Measurements from ENCODE around the gene ASB14. TPM values are rescaled to one million over a fixed set of nuclear protein-coding genes. Genes with fewer than 3 reads are reported as not detected.

Gene ASB14
- total RNA-seq, 6 experiments from 2014 or later = not detected

DNA sequence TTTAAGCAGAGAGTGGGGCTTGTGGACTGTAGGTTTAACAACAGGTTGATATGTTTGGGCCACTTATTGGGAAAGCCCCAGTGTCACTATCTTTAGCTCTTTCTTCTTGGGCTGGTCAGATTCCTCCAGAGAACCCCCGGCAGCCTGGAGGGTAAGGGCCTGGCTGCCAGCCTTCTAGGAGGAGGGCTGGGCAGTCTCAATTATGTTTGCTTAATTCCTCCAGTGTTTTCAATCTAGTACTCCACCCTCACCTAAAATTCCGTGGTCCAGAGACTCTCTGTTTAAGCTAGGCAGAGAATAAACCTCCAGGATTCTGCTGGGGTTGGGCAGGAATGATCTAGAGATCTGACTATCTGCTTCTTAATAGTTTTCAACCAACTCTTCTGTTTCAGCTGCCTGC, 5.3 kb downstream of the ASB14 start:
- peaks cover 7% of the 10 kb centered on the region for H3K4me1 Mint-ChIP-seq (ENCODE audit: low read depth)
- TF ChIP-seq, protein P1, sequence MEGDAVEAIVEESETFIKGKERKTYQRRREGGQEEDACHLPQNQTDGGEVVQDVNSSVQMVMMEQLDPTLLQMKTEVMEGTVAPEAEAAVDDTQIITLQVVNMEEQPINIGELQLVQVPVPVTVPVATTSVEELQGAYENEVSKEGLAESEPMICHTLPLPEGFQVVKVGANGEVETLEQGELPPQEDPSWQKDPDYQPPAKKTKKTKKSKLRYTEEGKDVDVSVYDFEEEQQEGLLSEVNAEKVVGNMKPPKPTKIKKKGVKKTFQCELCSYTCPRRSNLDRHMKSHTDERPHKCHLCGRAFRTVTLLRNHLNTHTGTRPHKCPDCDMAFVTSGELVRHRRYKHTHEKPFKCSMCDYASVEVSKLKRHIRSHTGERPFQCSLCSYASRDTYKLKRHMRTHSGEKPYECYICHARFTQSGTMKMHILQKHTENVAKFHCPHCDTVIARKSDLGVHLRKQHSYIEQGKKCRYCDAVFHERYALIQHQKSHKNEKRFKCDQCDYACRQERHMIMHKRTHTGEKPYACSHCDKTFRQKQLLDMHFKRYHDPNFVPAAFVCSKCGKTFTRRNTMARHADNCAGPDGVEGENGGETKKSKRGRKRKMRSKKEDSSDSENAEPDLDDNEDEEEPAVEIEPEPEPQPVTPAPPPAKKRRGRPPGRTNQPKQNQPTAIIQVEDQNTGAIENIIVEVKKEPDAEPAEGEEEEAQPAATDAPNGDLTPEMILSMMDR (IDR thresholded peaks at IDR 0.05) = no peak
- H3K4me3 Mint-ChIP-seq = no peak overlapping the region
- no peak for DNase-seq
- H3K27ac Mint-ChIP-seq = no peak overlapping the region
- peaks cover 5% of the 10 kb centered on the region; the same call in 1 of the 2 replicates for H3K36me3 Mint-ChIP-seq (ENCODE audit: low read depth)
- peaks cover 6% of the 10 kb centered on the region; the same call in 1 of the 2 replicates for H3K9me3 Mint-ChIP-seq
- H3K27me3 Mint-ChIP-seq (ENCODE audit: insufficient read depth) = peaks cover 16% of the 10 kb centered on the region

DNA sequence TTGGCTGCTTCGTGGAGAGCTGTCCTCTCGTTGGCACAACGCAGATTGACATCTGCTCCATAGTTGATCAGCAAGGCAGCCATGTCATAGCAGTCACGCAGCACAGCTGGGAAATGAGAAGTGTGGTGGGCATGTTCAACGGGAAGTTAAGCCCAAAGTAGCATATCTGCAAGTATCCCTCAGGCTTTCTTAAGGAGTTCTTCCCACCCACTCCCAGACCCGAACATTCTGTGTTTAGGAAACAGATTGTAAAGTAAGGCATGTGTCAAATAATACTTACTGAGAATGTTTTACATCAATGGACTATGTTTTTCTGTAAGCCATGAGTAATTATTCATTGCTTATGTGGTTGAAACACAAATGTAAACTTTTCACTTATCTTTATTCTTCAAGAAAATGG, 9.2 kb downstream of the ASB14 start:
- DNase-seq = no peak
- TF ChIP-seq, protein P1 (IDR thresholded peaks at IDR 0.05) = no peak
- H3K4me1 Mint-ChIP-seq (ENCODE audit: low read depth) = peaks cover 20% of the 10 kb centered on the region
- H3K27me3 Mint-ChIP-seq (ENCODE audit: insufficient read depth) = peaks cover 11% of the 10 kb centered on the region
- peaks cover 6% of the 10 kb centered on the region; the same call in 1 of the 2 replicates for H3K9me3 Mint-ChIP-seq
- H3K27ac Mint-ChIP-seq = no peak overlapping the region
- H3K36me3 Mint-ChIP-seq (ENCODE audit: low read depth) = peaks cover 5% of the 10 kb centered on the region
- H3K4me3 Mint-ChIP-seq = no peak overlapping the region

DNA sequence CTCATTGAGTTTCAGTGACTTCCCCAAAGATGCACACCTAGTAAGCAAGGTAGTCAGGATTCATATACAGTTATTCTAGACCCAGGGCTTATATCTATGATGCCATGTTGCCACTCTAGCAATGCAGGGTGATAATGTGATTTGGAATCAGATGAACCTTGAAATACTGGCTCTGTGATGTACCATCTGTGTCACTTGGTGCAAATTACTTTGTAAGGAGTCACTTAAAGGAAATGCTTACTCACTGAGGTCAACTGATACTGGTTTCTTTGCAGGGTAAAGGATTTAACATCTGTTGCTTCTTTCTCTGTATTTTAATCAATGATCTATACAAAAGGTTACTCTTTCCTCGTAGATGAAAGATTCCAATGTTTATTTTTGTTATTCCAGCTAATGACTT, 10.8 kb downstream of the ASB14 start:
- no peak overlapping the region for H3K4me3 Mint-ChIP-seq
- H3K9me3 Mint-ChIP-seq = peaks cover 3% of the 10 kb centered on the region; the same call in 1 of the 2 replicates
- no peak overlapping the region for H3K27ac Mint-ChIP-seq
- DNase-seq = peak; percentile 39
- TF ChIP-seq, protein P1 (IDR thresholded peaks at IDR 0.05) = no peak
- peaks cover 3% of the 10 kb centered on the region for H3K36me3 Mint-ChIP-seq (ENCODE audit: low read depth)
- peaks cover 5% of the 10 kb centered on the region for H3K27me3 Mint-ChIP-seq (ENCODE audit: insufficient read depth)
- H3K4me1 Mint-ChIP-seq (ENCODE audit: low read depth) = peaks cover 20% of the 10 kb centered on the region

DNA sequence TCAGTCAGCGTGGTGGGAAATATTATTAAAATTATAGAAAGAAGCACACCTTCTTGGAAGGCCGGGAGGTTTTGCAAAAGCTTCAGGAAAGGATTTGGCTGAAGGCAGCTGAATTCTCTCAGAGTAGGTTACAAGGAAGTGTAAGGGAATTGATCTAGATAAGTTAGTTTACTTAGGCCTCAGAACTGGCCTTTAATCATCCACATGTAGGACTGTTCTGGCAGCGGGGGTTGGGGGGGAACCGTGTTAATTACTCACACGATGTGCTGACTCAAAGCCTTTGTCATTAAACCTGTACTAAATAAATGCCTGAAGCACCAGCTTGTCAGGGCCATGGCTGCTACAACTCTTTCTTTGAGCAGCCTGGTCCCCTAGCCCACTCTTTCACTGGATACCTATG, 12.8 kb downstream of the ASB14 start:
- no peak for DNase-seq
- H3K36me3 Mint-ChIP-seq (ENCODE audit: low read depth) = no peaks in the 10 kb centered on the region; the same call in 1 of the 2 replicates
- H3K4me3 Mint-ChIP-seq = no peak overlapping the region
- H3K27ac Mint-ChIP-seq = no peak overlapping the region
- H3K9me3 Mint-ChIP-seq = no peaks in the 10 kb centered on the region
- peaks cover 20% of the 10 kb centered on the region for H3K4me1 Mint-ChIP-seq (ENCODE audit: low read depth)
- H3K27me3 Mint-ChIP-seq (ENCODE audit: insufficient read depth) = peaks cover 2% of the 10 kb centered on the region; the same call in 1 of the 2 replicates
- TF ChIP-seq, protein P1 (IDR thresholded peaks at IDR 0.05) = no peak

DNA sequence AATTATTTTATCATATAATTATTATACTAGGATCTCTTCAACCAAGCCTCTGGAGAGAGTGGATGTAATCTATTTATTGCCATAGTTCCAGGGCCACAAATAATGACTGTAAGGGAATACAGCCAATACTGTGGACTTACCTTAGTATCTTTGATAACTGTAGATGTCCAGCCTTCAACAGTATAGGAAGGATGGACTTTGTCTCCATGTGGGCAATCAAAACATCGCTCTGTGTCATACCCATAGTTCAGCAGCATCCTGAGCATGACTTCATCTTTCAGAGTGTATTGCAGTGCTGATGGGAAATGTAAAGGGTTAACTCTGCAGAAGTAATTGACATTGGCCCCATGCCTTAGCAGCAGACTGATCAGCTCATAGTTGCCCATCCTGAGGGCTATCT, 14.2 kb downstream of the ASB14 start:
- TF ChIP-seq, protein P1 (IDR thresholded peaks at IDR 0.05) = no peak

More for the DNA sequence above, 14.2 kb downstream of the ASB14 start:
- Mint-ChIP-seq H3K9me3 (no peaks in the 10 kb centered on the region), H3K4me3 (no peak overlapping the region), H3K27ac (no peak overlapping the region), H3K4me1 (ENCODE audit: low read depth) (peaks cover 19% of the 10 kb centered on the region), H3K36me3 (ENCODE audit: low read depth) (peaks cover 4% of the 10 kb centered on the region; the same call in 1 of the 2 replicates), H3K27me3 (ENCODE audit: insufficient read depth) (peaks cover 2% of the 10 kb centered on the region; the same call in 1 of the 2 replicates)
- DNase-seq = no peak
